Activated CD4-positive, alpha-beta T cell treated with anti-CD3 and anti-CD28 coated beads, Interleukin-2, amount 10 ng/mL, durations not matched to agents 7 days and 5 days (primary cell): ENCODE results near the gene MMP10. TPM values are rescaled to one million over a fixed set of nuclear protein-coding genes. Genes with fewer than 3 reads are reported as not detected.
"Not testable (repeated sequence)": the region's sequence is repeated elsewhere in the genome, so short reads cannot be mapped to it uniquely, and the experiment has no call there.

Experiments used
- CTCF ChIA-PET: fragments of 350-600 bp; sonication (Branson Sonifier 250); formaldehyde crosslinking; loops from one replicate; lab custom pipeline; 2021; ENCODE audit warnings: antibody characterized with exemption; lab: Charles Lee
- POLR2A ChIA-PET: fragments of 350-600 bp; sonication (Branson Sonifier 250); formaldehyde crosslinking; loops from one replicate; lab custom pipeline; 2021; ENCODE audit warnings: antibody characterized with exemption; lab: Charles Lee
- DNase-seq: peaks from one replicate; pipeline ENCODE4 v3.0.0-alpha.2; 2020
- H3K27ac Mint-ChIP-seq: one replicate; pipeline ENCODE4 v1.8.0; 2021; ENCODE audit warnings: mild to moderate bottlenecking, moderate library complexity, mixed read lengths
- H3K27me3 Mint-ChIP-seq: one replicate; pipeline ENCODE4 v1.8.0; 2021; ENCODE audit warnings: mixed read lengths
- H3K36me3 Mint-ChIP-seq: one replicate; pipeline ENCODE4 v1.8.0; 2021; ENCODE audit warnings: low read depth, mixed read lengths
- H3K4me1 Mint-ChIP-seq: one replicate; pipeline ENCODE4 v1.8.0; 2021; ENCODE audit warnings: mixed read lengths
- H3K4me3 Mint-ChIP-seq: one replicate; pipeline ENCODE4 v1.8.0; 2021; ENCODE audit warnings: mild to moderate bottlenecking, moderate library complexity, mixed read lengths
- H3K9me3 Mint-ChIP-seq: one replicate; pipeline ENCODE4 v1.8.0; 2021; ENCODE audit warnings: mixed read lengths
- total RNA-seq, 2 experiments: library from RNA; stranded (reverse); gene quantifications; one replicate each; pipeline ENCODE4 v1.2.3, GENCODE V29; 2021

MMP10 gene
- total RNA-seq, 2 experiments from 2014 or later: not detected

DNA sequence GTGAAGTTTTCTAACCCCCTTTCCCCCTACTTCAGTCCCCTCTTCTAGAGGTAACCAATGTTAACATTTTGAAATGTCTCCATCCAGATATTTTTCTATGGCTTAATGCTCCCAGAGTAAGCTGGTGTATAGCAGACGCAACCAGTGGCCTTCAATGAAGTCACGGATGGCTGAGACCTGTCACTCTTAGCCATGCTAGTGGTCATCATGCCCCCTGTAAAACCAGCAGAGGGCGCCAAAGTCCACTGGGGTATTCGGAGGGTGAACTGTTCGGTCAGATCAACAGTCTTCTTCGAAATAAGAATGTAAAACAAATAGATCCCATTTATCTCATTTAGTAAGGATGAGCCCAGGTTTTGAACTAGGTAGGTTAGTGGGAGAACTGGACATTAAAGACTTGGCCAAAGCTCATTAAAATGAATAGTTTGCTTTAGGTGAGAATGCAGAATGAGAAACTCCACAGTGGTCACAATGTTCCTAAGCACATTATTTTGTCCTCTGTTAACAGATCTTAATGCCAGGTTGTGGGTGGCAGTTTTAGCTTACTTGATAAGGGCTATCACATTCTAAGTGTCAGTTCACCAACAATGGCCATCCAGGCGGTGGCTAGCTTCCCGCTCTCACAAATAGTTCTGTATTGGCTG is 47.1 kb downstream of the MMP10 start:
- ChIA-PET POLR2A (no interaction called here), CTCF (no interaction called here)
- H3K4me3 Mint-ChIP-seq: no peak overlapping the region
- DNase-seq: peak; percentile 53
- H3K27me3 Mint-ChIP-seq: peaks cover 12% of the 10 kb centered on the region
- H3K27ac Mint-ChIP-seq: no peak overlapping the region
- no peaks in the 10 kb centered on the region for H3K4me1 Mint-ChIP-seq
- no peaks in the 10 kb centered on the region for H3K36me3 Mint-ChIP-seq
- H3K9me3 Mint-ChIP-seq: no peaks in the 10 kb centered on the region

DNA sequence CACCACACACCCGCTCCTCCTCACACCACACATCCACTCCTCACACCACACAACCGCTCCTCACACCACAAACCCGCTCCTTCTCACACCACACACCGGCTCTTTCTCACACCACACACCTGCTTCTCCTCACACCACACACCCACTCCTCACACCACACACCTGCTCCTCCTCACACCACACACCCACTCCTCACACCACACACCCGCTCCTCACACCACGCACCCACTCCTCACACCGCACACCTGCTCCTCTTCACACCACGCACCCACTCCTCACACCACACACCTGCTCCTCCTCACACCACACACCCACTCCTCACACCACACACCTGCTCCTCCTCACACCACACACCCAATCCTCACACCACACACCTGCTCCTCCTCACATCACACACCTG is 49.5 kb downstream of the MMP10 start:
- POLR2A ChIA-PET, H3K4me3 Mint-ChIP-seq, H3K4me1 Mint-ChIP-seq, H3K27ac Mint-ChIP-seq, CTCF ChIA-PET, H3K27me3 Mint-ChIP-seq, H3K9me3 Mint-ChIP-seq, DNase-seq, H3K36me3 Mint-ChIP-seq: not testable (repeated sequence)

DNA sequence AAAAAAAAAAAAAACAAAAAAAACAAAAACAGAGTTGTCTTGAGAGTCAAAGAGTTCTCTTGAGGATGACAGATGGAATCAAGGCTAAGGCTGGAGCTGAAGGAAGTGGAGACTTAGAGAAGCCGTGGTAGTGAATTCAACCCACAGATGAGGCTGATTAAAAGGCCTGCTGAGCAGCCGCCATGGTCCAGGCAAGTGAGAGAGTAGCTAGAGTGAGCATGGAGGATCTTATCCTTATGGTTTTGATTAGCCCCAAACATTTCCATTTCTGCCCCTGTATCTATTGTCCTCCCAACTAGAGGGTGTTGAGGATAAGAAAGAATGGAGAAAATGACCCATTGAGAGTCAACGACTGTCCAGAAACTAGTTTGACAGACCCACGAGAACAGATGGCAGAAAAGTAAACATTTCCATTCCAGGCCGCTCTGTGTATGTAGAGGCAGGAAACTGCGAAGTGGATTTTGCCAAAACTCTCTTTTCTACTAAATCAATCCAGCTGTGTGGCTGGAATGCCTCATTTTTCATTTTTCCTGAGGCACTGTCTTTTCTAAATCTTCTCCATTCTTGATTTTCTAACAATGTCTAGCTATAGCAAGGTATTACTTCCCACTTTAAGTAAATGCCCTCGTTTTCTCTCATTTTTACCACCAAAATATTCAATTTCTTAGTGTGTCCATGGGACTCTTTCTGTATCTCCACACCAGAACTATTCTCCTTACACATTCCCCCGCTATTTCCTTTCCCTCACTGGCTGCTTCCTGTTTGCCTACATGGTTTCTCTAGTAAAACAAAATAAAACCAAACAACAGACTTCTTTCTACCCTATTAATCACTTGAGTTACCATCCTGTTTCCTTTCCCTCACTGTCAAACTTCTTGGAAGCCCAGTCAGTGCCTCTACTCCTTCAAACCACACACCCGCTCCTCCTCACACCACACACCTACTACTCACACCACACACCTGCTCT is 50.3 kb downstream of the MMP10 start:
- Mint-ChIP-seq H3K27ac (no peak overlapping the region), H3K27me3 (peaks cover 2% of the 10 kb centered on the region)
- no peak for DNase-seq

DNA sequence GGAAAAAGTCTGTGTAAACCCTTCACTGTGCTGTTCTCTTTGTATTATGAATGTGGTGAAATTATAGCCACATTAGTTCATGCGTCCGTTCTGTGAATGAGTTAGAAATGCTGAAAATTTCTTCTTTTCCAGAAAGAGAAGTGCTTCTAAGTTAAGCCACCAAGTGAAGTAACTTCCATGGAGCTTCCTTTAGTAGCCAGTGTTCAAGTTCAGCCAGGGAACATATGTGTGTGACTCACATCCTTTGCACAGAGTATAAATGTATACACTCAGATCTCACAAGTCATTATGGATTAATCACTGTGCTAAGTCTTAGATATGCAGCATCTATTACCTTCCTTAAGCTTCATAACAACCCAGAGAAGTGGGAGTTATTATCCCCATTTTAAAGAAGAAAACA is 52.5 kb downstream of the MMP10 start:
- H3K4me3 Mint-ChIP-seq: no peak overlapping the region
- POLR2A ChIA-PET: no interaction called here

More for the DNA sequence above, 50.3 kb downstream of the MMP10 start:
- CTCF ChIA-PET: no interaction called here
- Mint-ChIP-seq H3K9me3 (no peaks in the 10 kb centered on the region), H3K4me3 (no peak overlapping the region), H3K4me1 (no peaks in the 10 kb centered on the region), H3K36me3 (no peaks in the 10 kb centered on the region)
- POLR2A ChIA-PET: no interaction called here

DNA sequence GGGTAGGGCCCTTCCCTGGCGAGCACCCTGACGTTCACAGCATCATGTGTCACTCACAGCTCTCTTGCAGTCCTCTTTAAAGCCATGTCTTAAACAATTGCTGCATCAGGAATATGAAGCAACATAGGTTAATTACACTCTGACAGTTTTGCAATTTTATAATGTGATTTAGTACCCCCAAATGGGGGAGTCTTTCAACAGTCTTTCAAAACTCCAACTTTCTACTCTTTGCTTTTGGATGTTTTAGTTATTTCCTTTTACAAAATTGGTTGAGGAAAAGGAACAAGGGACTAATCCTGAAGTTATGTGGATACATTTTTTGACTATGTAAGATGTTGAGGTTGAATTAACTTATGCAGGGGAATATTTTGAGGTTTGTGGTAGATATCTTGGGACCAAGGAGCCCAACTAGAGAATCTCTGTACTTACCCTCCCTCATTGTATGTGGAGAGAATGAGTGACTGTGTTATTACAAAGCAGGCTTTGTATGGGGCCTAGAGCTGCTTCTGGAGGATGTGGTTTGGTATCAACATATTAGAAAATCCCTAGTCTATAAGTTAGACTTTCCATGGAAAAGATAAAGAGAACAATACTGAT is 55.4 kb downstream of the MMP10 start, which contains the start of gene MMP8:
MMP8 (minus strand) TSS at position 51 of the 597 bp plus-strand sequence. CDS start 99 bp downstream, outside the sequence.
- H3K4me3 Mint-ChIP-seq: no peak within 1 kb of the TSS
- ChIA-PET CTCF (no interaction called here), POLR2A (no interaction called here)
- H3K4me1 Mint-ChIP-seq: no peaks in the 10 kb centered on the region
- DNase-seq: no peak
- H3K27me3 Mint-ChIP-seq: no peaks in the 10 kb centered on the region
- no peaks in the 10 kb centered on the region for H3K9me3 Mint-ChIP-seq
- H3K36me3 Mint-ChIP-seq: no peaks in the 10 kb centered on the region
- H3K27ac Mint-ChIP-seq: no peak within 1 kb of the TSS

More for the DNA sequence above, 52.5 kb downstream of the MMP10 start:
- Mint-ChIP-seq H3K36me3 (no peaks in the 10 kb centered on the region), H3K27ac (no peak overlapping the region), H3K27me3 (no peaks in the 10 kb centered on the region), H3K4me1 (no peaks in the 10 kb centered on the region), H3K9me3 (no peaks in the 10 kb centered on the region)
- CTCF ChIA-PET: no interaction called here
- DNase-seq: no peak

DNA sequence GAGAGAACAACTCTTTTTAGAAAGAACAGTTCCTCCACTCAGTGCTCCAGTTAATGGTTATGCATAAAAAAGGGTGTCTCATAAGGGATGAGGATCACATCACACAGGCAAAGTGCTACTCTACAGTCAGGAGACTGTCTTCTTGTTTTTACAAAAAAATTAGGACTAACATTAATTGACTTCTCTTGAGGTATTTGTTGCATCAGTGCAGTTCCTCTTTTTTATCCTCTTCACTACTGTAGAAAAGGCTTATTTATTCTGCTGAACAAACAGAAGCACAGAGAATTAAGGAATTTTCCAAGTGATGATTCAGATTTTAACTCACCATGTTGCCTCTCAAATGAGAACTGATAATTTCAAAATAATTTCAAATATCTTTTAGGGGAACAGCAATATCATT is 57.6 kb downstream of the MMP10 start:
- Mint-ChIP-seq H3K4me1 (no peaks in the 10 kb centered on the region), H3K27ac (no peak overlapping the region), H3K27me3 (peaks cover 7% of the 10 kb centered on the region), H3K4me3 (no peak overlapping the region), H3K9me3 (no peaks in the 10 kb centered on the region), H3K36me3 (no peaks in the 10 kb centered on the region)
- CTCF ChIA-PET: no interaction called here
- no peak for DNase-seq
- POLR2A ChIA-PET: no interaction called here

Other genes with a start within 250 kb of the MMP10 start
- gene MMP7, start 249.9 kb downstream of the MMP10 start, total RNA-seq: not detected
- gene MMP20, start 155.3 kb downstream of the MMP10 start, total RNA-seq: not detected
- not detected for gene MMP27, start 74.9 kb downstream of the MMP10 start, total RNA-seq
- not detected for gene MMP8, start 55.7 kb downstream of the MMP10 start, total RNA-seq
- gene MMP1, start 17.5 kb upstream of the MMP10 start, total RNA-seq: not detected
- not detected for gene MMP3, start 63.0 kb upstream of the MMP10 start, total RNA-seq
- not detected for gene MMP12, start 94.4 kb upstream of the MMP10 start, total RNA-seq
- gene MMP13, start 175.1 kb upstream of the MMP10 start, total RNA-seq: not detected